Kidney epithelial cell (primary cell): ENCODE results near the gene EPS8L3. TPM values are rescaled to one million over a fixed set of nuclear protein-coding genes. Genes with fewer than 3 reads are reported as not detected.

ENCODE experiments used
- DNase-seq: peaks from one replicate; pipeline ENCODE4 v3.0.0-alpha.2; 2010; ENCODE audit warnings: low read depth
- H3K27me3 ChIP-seq: 2 replicates; pipeline ENCODE4 v1.6.0; 2011; ENCODE audit warnings: low read length; ENCODE audit not compliant: control insufficient read depth, insufficient read depth
- H3K36me3 ChIP-seq: 2 replicates; pipeline ENCODE4 v1.5.1; 2011; ENCODE audit warnings: low read length; ENCODE audit not compliant: control insufficient read depth, insufficient read depth
- H3K4me3 ChIP-seq: 2 replicates; pipeline ENCODE4 v1.5.1; 2011; ENCODE audit warnings: low read depth, mild to moderate bottlenecking, control low read depth, low read length
- total RNA-seq: library from RNA; depleted of rRNA; stranded (reverse); fragments of >200 nt; gene quantifications from 2 replicates; pipeline ENCODE4 v1.2.3, GENCODE V29; 2015
- TF ChIP-seq, protein P1 (sequence below): IDR thresholded peaks from 2 replicates; pipeline ENCODE4 v1.5.1; 2011; ENCODE audit warnings: mild to moderate bottlenecking, moderate library complexity, low read length, control low read depth, inconsistent platforms; ENCODE audit not compliant: insufficient read depth, poor library complexity, severe bottlenecking

Gene EPS8L3
- total RNA-seq, 1 donor from 2014 or later, result 0.04 TPM

DNA sequence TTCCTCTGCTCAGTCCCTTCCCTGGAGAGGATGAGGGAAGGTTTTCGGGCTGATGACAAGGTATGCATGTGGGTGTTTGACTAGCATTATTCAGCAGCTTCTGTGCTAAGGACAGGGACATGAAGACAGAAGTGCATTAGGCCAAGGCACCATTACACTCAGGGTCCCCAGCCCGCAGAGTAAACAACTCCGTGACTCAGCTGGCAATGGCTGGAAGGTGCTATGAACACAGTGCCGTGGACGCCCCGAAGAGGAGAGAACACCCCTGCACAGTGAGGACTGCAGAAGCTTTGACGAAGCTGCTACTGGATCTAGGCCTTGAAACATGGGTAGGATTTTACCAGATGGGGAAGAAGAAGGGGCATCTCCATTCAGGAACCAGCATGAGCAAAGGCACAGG, 13.7 kb upstream of the EPS8L3 start:
- H3K4me3 ChIP-seq, result no peak overlapping the region
- no peaks in the 10 kb centered on the region for H3K27me3 ChIP-seq
- TF ChIP-seq, protein P1, sequence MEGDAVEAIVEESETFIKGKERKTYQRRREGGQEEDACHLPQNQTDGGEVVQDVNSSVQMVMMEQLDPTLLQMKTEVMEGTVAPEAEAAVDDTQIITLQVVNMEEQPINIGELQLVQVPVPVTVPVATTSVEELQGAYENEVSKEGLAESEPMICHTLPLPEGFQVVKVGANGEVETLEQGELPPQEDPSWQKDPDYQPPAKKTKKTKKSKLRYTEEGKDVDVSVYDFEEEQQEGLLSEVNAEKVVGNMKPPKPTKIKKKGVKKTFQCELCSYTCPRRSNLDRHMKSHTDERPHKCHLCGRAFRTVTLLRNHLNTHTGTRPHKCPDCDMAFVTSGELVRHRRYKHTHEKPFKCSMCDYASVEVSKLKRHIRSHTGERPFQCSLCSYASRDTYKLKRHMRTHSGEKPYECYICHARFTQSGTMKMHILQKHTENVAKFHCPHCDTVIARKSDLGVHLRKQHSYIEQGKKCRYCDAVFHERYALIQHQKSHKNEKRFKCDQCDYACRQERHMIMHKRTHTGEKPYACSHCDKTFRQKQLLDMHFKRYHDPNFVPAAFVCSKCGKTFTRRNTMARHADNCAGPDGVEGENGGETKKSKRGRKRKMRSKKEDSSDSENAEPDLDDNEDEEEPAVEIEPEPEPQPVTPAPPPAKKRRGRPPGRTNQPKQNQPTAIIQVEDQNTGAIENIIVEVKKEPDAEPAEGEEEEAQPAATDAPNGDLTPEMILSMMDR, result no peak
- H3K36me3 ChIP-seq, result no peaks in the 10 kb centered on the region
- no peak for DNase-seq

DNA sequence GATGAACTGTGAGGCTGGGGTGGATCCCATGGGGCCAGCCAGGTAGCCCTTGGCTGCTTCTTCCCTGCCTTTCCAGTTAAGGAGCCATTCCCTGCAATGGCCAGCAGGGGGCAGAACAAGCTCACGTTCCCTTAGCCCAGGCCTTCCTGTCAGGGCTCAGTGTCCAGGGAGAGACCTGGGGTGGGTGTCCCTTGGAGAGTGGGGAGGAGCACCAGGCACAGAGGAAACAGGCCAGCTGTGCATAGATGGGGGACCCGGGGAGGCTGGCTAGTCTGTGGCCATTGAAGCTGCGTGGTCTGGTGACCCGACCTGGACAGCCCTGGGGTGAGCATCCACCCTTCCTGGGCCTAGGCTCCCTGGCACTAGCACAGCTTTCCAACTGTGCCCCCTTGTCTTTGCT, 13.2 kb upstream of the EPS8L3 start:
- H3K27me3 ChIP-seq, result no peaks in the 10 kb centered on the region
- TF ChIP-seq, protein P1, result peak; percentile 95
- no peak for DNase-seq
- H3K4me3 ChIP-seq, result no peak overlapping the region
- H3K36me3 ChIP-seq, result no peaks in the 10 kb centered on the region

DNA sequence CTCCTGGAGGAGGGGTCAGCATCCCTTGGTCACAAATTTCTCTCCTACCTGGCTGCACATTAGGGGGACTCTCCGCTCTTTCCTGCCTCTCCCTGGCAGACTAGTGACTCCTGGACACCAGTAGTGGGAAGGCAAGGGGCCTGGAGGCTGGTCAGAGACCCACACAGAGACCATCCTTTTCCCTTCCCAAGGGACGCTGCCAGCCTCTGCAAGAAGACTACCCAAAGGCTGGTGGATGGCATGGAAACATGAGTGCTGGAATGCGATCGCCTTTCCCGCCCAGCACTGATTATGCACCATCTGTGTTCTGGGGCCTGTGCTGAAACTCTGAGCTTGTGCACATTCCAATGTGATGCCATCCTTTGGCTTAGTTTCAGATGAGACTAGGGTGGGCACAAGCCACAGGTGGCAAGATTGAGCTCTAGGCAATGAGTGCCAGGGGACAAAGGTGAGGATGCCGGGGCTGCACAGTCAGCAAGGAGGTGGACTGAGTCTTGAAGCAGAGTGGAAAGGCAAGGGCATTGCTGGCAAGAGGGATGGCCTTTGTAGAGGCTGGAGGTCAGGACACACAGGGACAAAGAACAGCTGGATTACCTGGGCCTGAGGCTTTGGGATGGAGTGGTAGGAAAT, 12.6 kb upstream of the EPS8L3 start:
- no peaks in the 10 kb centered on the region for H3K36me3 ChIP-seq
- TF ChIP-seq, protein P1, result no peak
- no peak overlapping the region for H3K4me3 ChIP-seq
- H3K27me3 ChIP-seq, result no peaks in the 10 kb centered on the region
- DNase-seq, result no peak

DNA sequence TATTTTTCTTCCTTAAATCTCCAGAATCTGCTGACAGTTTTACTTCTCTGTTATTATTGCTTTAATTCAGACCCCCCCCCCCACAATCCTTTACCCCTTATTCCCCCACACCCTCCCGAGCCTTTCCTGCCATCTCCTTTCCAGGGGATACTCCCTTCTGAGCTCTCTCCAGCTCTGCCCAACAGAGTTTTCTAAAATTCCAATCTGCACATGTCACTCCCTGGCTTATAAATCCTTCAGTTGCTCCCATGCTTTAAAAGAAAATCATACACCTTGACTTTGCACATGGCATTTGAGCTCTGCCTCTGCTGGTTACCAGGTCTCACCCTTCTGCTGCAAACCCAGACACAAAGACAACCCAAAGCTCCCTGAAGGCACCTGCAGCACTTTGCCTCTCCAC, 11.7 kb upstream of the EPS8L3 start:
- TF ChIP-seq, protein P1, result no peak
- DNase-seq, result no peak
- Histone ChIP-seq H3K36me3 (no peaks in the 10 kb centered on the region), H3K27me3 (no peaks in the 10 kb centered on the region), H3K4me3 (no peak overlapping the region)

DNA sequence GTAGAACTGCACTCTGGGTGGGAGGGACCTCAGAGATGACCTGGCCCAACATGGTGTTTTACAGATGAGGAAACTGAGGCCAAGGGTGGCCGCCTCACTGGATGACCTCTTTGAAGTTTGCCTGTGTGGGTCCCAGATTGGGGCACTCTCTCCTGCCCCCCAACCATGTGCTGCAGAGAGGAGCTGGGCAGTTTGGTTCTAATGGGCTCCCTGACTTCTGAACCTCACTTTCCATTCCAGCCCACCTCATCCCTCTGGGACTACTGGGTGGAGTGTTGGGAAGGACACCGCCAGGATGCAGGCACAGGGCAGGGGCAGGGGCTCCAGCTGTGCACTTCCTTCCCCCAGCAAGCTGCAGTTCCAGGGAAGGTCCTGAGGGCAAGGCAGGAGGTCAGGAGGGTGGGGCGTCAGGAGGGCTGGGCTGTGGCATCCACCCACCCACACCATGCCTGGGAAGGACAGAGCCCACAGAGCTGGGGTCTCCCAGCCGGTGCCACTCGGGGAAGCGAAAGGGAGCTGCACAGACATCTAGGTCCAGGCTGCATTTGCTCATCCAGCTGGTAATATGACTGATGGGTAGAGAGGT, 10.3 kb upstream of the EPS8L3 start:
- TF ChIP-seq, protein P1, result no peak

More for the DNA sequence above, 10.3 kb upstream of the EPS8L3 start:
- DNase-seq, result no peak
- H3K27me3 ChIP-seq, result no peaks in the 10 kb centered on the region
- no peak overlapping the region for H3K4me3 ChIP-seq
- no peaks in the 10 kb centered on the region for H3K36me3 ChIP-seq
